HG02759 (cell line): ENCODE measurements around the gene IL18.
A peak's percentile ranks its signal among the peaks of the same experiment; 100 is the strongest.
"Not testable (repeated sequence)": the region's sequence is repeated elsewhere in the genome, so short reads cannot be mapped to it uniquely, and the experiment has no call there.

ENCODE experiments used
- ATAC-seq: cut with Tn5 transposase; IDR thresholded peaks from one replicate; pipeline ENCODE4 v1.9.1; 2021; ENCODE audit warnings: mild to moderate bottlenecking, moderate library complexity; ENCODE audit not compliant: unreplicated experiment

The IL18 gene

GRCh38 chr11:112172362-112172994, 8.6 kb upstream of the IL18 start:
- peak; percentile 67 for ATAC-seq

GRCh38 chr11:112167145-112167544, 3.3 kb upstream of the IL18 start, which contains the start of gene TEX12:
TEX12 (plus strand) TSS chr11:112167372; CDS start chr11:112169269, 1,897 bp downstream.
- no peak for ATAC-seq

- ATAC-seq: no peak
Observed at GRCh38 chr11:112166562-112166961, 2.7 kb upstream of the IL18 start.

GRCh38 chr11:112165049-112165448, 1.2 kb upstream of the IL18 start:
- no peak for ATAC-seq

GRCh38 chr11:112162761-112163546, 940 bp downstream of the IL18 start:
- ATAC-seq: no peak

GRCh38 chr11:112162200-112162599, 1.7 kb downstream of the IL18 start:
- ATAC-seq: not testable (repeated sequence)

GRCh38 chr11:112161012-112161411, 2.9 kb downstream of the IL18 start:
- ATAC-seq: no peak

- ATAC-seq: no peak
Observed at GRCh38 chr11:112160091-112160848, 3.6 kb downstream of the IL18 start.

- ATAC-seq: no peak
Observed at GRCh38 chr11:112159098-112160065, 4.5 kb downstream of the IL18 start.

GRCh38 chr11:112156956-112157766, 6.7 kb downstream of the IL18 start:
- ATAC-seq: no peak

GRCh38 chr11:112156153-112156955, 7.5 kb downstream of the IL18 start:
- no peak for ATAC-seq

GRCh38 chr11:112150517-112150916, 13.4 kb downstream of the IL18 start:
- no peak for ATAC-seq

GRCh38 chr11:112143597-112143996, 20.3 kb downstream of the IL18 start:
- no peak for ATAC-seq

GRCh38 chr11:112134473-112134872, 29.4 kb downstream of the IL18 start:
- ATAC-seq: no peak

GRCh38 chr11:112132737-112133136, 31.2 kb downstream of the IL18 start:
- no peak for ATAC-seq

- ATAC-seq: no peak
Observed at GRCh38 chr11:112129656-112130055, 34.2 kb downstream of the IL18 start.

- ATAC-seq: no peak
Observed at GRCh38 chr11:112128483-112129121, 35.3 kb downstream of the IL18 start.

- no peak for ATAC-seq
Observed at GRCh38 chr11:112127056-112127455, 36.8 kb downstream of the IL18 start.
